HG02973 (cell line): ENCODE data around the gene KLHL11.
"Not testable (repeated sequence)": the region's sequence is repeated elsewhere in the genome, so short reads cannot be mapped to it uniquely, and the experiment has no call there.

Experiments
- ATAC-seq: cut with Tn5 transposase; IDR thresholded peaks from one replicate; pipeline ENCODE4 v1.9.1; 2021; ENCODE audit warnings: moderate library complexity; ENCODE audit not compliant: unreplicated experiment

The KLHL11 gene

GRCh38 chr17:41840781-41841180 lies 24.4 kb downstream of the KLHL11 start:
- ATAC-seq = not testable (repeated sequence)

- ATAC-seq = not testable (repeated sequence)
These were observed 25.8 kb downstream of the KLHL11 start for GRCh38 chr17:41839448-41839847.

GRCh38 chr17:41837761-41838538 lies 27.3 kb downstream of the KLHL11 start, which contains the start of gene KLHL10:
Gene KLHL10 (plus strand): TSS chr17:41837825. CDS start chr17:41837933, 108 bp downstream.
- no peak for ATAC-seq

GRCh38 chr17:41836550-41837196 lies 28.6 kb downstream of the KLHL11 start:
- no peak for ATAC-seq

- no peak for ATAC-seq
These were observed 29.2 kb downstream of the KLHL11 start, which contains the start of gene NT5C3B for GRCh38 chr17:41835800-41836549. Gene NT5C3B (minus strand): TSS chr17:41836232. CDS start chr17:41836193, 39 bp downstream.

- no peak for ATAC-seq
These were observed 29.9 kb downstream of the KLHL11 start for GRCh38 chr17:41835214-41835799.

GRCh38 chr17:41829961-41830360 lies 35.3 kb downstream of the KLHL11 start:
- not testable (repeated sequence) for ATAC-seq

GRCh38 chr17:41825175-41825845 lies 39.9 kb downstream of the KLHL11 start:
- ATAC-seq = no peak

GRCh38 chr17:41824086-41824485 lies 41.1 kb downstream of the KLHL11 start:
- ATAC-seq = no peak

- no peak for ATAC-seq
These were observed 41.6 kb downstream of the KLHL11 start for GRCh38 chr17:41823580-41823979.

GRCh38 chr17:41823141-41823524 lies 42.1 kb downstream of the KLHL11 start:
- ATAC-seq = no peak

GRCh38 chr17:41822216-41823140 lies 42.7 kb downstream of the KLHL11 start:
- no peak for ATAC-seq

- ATAC-seq = no peak
These were observed 43.4 kb downstream of the KLHL11 start for GRCh38 chr17:41821776-41822175.

GRCh38 chr17:41818024-41818423 lies 47.2 kb downstream of the KLHL11 start:
- no peak for ATAC-seq

GRCh38 chr17:41816637-41817320 lies 48.4 kb downstream of the KLHL11 start:
- ATAC-seq = no peak

GRCh38 chr17:41814195-41814594 lies 51.0 kb downstream of the KLHL11 start:
- ATAC-seq = no peak

- ATAC-seq = no peak
These were observed 51.5 kb downstream of the KLHL11 start for GRCh38 chr17:41813699-41814124.

GRCh38 chr17:41813152-41813680 lies 52.0 kb downstream of the KLHL11 start:
- no peak for ATAC-seq
